OCI-LY1 (cell line): ENCODE data around the gene HAS3.

Source experiments
- CTCF ChIP-seq: fragments of 200-600 bp; sonication (generic), shearing (Covaris generic); IDR thresholded peaks from 2 replicates; pipeline ENCODE4 v1.5.1; 2017; ENCODE audit warnings: mild to moderate bottlenecking, antibody characterized with exemption, low read length, moderate library complexity, mixed read lengths
- EZH2 ChIP-seq: fragments of 200-600 bp; sonication (generic), shearing (Covaris generic); IDR thresholded peaks from 2 replicates; pipeline ENCODE4 v1.8.0; 2017; ENCODE audit warnings: borderline replicate concordance, mixed run types, mild to moderate bottlenecking, antibody characterized with exemption, low read length, moderate library complexity, mixed read lengths

DNA sequence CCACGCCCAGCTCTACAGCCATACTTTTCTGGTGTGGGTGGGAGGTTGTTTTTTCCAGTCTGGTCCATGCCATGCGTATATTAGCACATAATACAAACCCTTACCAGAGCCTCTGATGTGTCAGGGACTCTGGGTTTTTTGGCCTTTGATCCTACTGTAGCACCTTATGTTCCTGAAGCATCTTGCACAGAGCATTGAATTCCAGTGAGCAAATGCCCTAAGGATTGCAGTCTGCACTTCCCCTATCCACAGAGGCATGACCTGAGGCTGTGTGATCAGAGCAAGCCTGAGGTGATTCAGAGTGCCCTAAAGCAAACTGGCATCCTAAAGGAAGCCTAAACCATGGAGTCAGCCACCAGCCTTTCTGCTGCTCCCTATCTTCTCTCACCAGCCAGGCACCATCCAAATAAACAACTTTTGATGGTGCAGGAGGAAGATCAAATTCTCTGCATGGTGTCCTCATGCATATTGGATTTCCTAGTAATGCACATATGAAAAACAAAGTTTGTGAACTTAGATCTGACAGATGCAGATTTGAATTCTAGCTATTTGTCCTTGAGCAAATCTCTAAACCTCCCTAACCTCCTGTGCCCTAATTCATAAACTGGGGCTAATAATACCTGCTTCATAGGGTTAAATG is 41.2 kb upstream of the HAS3 start:
- TF ChIP-seq CTCF (no peak), EZH2 (no peak)
